Mesendoderm (in vitro differentiated cells): ENCODE results near the gene KRT5.

Experiments used
- DNase-seq: peaks from one replicate; pipeline ENCODE4 v3.0.0; 2013
- H2AK5ac ChIP-seq: 2 replicates; pipeline ENCODE4 v1.6.1; 2013; ENCODE audit warnings: low read length, inconsistent platforms
- H2BK120ac ChIP-seq: 2 replicates; pipeline ENCODE4 v1.6.1; 2013; ENCODE audit warnings: low read depth, mild to moderate bottlenecking, low read length, moderate library complexity, mixed read lengths
- H2BK15ac ChIP-seq: replicated peaks from 2 replicates; pipeline ENCODE4 v1.6.1; 2013; ENCODE audit warnings: low read depth, mild to moderate bottlenecking, moderate library complexity
- H2BK5ac ChIP-seq: 2 replicates; pipeline ENCODE4 v1.6.1; 2013; ENCODE audit warnings: low read length, inconsistent platforms
- H3K18ac ChIP-seq: 2 replicates; pipeline ENCODE4 v1.6.1; 2013; ENCODE audit warnings: mild to moderate bottlenecking, low read length, mixed read lengths
- H3K23ac ChIP-seq: one replicate; pipeline ENCODE4 v1.6.1; 2013; ENCODE audit warnings: low read length
- H3K27ac ChIP-seq: 2 replicates; pipeline ENCODE4 v1.5.1; 2013; ENCODE audit warnings: low read depth, mild to moderate bottlenecking, inconsistent platforms, low read length, moderate library complexity
- H3K27me3 ChIP-seq: 2 replicates; pipeline ENCODE4 v1.6.1; 2013; ENCODE audit warnings: low read length, control low read depth, mild to moderate bottlenecking, inconsistent platforms; ENCODE audit not compliant: insufficient read depth, poor library complexity
- H3K36me3 ChIP-seq: 2 replicates; pipeline ENCODE4 v1.6.1; 2013; ENCODE audit warnings: low read length, inconsistent platforms; ENCODE audit not compliant: control insufficient read depth, insufficient read depth
- H3K4ac ChIP-seq: one replicate; pipeline ENCODE4 v1.6.1; 2013; ENCODE audit warnings: low read depth, mild to moderate bottlenecking, low read length, moderate library complexity
- H3K4me1 ChIP-seq: 2 replicates; pipeline ENCODE4 v1.6.1; 2013; ENCODE audit warnings: low read depth, low read length, inconsistent platforms; ENCODE audit not compliant: control insufficient read depth
- H3K4me2 ChIP-seq: 2 replicates; pipeline ENCODE4 v1.6.1; 2013; ENCODE audit warnings: low read length
- H3K4me3 ChIP-seq: 2 replicates; pipeline ENCODE4 v1.5.1; 2013; ENCODE audit warnings: mild to moderate bottlenecking, low read length
- H3K56ac ChIP-seq: one replicate; pipeline ENCODE4 v1.6.1; 2013; ENCODE audit warnings: low read length
- H3K79me1 ChIP-seq: 2 replicates; pipeline ENCODE4 v1.6.1; 2013; ENCODE audit warnings: low read length, inconsistent platforms
- H3K79me2 ChIP-seq: 2 replicates; pipeline ENCODE4 v1.6.1; 2013; ENCODE audit warnings: mild to moderate bottlenecking, low read length; ENCODE audit not compliant: control insufficient read depth, insufficient read depth
- H3K9ac ChIP-seq: 2 replicates; pipeline ENCODE4 v1.6.1; 2013; ENCODE audit warnings: low read length, inconsistent platforms
- H4K5ac ChIP-seq: one replicate; pipeline ENCODE4 v1.6.1; 2013; ENCODE audit warnings: low read length
- H4K8ac ChIP-seq: one replicate; pipeline ENCODE4 v1.6.1; 2013; ENCODE audit warnings: low read depth, mild to moderate bottlenecking, control low read depth, low read length, moderate library complexity
- WGBS: extraction: QIAGEN DNeasy Blood & Tissue Kit; methylation state at CpG from one replicate; pipeline ENCODE4 v1.1.7; 2013; ENCODE audit warnings: low lambda C conversion rate, missing lambda C conversion rate; ENCODE audit not compliant: insufficient coverage; ENCODE audit errors: extremely low coverage; 5-methylcytosine and 5-hydroxymethylcytosine counted together

Gene KRT5

GRCh38 chr12:52525661-52526499 lies 5.7 kb upstream of the KRT5 start:
- no peak overlapping the region for H2AK5ac ChIP-seq
- H3K36me3 ChIP-seq, result no peaks in the 10 kb centered on the region
- WGBS, result no CpG with 5 or more reads among the region's 13 CpGs
- no peak overlapping the region for H2BK15ac ChIP-seq
- no peak overlapping the region for H2BK120ac ChIP-seq
- H3K27me3 ChIP-seq, result no peaks in the 10 kb centered on the region
- DNase-seq, result no peak
- no peak overlapping the region for H3K18ac ChIP-seq
- no peak overlapping the region for H3K4me3 ChIP-seq
- H4K8ac ChIP-seq, result no peak overlapping the region
- H2BK5ac ChIP-seq, result no peak overlapping the region
- H3K4me1 ChIP-seq, result no peaks in the 10 kb centered on the region
- no peak overlapping the region for H3K4ac ChIP-seq
- H4K5ac ChIP-seq, result no peak overlapping the region
- H3K4me2 ChIP-seq, result no peak overlapping the region
- H3K56ac ChIP-seq, result no peak overlapping the region
- H3K79me1 ChIP-seq, result no peaks in the 10 kb centered on the region
- no peak overlapping the region for H3K27ac ChIP-seq
- H3K23ac ChIP-seq, result no peak overlapping the region
- H3K79me2 ChIP-seq, result no peaks in the 10 kb centered on the region
- no peak overlapping the region for H3K9ac ChIP-seq

GRCh38 chr12:52524898-52525591 lies 4.9 kb upstream of the KRT5 start:
- H3K4ac ChIP-seq, result no peak overlapping the region
- no peak overlapping the region for H3K4me3 ChIP-seq
- no peak for DNase-seq
- WGBS, result no CpG with 5 or more reads among the region's 5 CpGs
- H4K5ac ChIP-seq, result no peak overlapping the region
- no peak overlapping the region for H3K27ac ChIP-seq
- no peak overlapping the region for H2BK120ac ChIP-seq
- H3K18ac ChIP-seq, result no peak overlapping the region
- H4K8ac ChIP-seq, result no peak overlapping the region
- no peak overlapping the region for H2BK15ac ChIP-seq
- no peaks in the 10 kb centered on the region for H3K4me1 ChIP-seq
- no peaks in the 10 kb centered on the region for H3K79me2 ChIP-seq
- no peaks in the 10 kb centered on the region for H3K79me1 ChIP-seq
- no peak overlapping the region for H2BK5ac ChIP-seq
- no peaks in the 10 kb centered on the region for H3K36me3 ChIP-seq
- H3K23ac ChIP-seq, result no peak overlapping the region
- H2AK5ac ChIP-seq, result no peak overlapping the region
- no peak overlapping the region for H3K4me2 ChIP-seq
- H3K9ac ChIP-seq, result no peak overlapping the region
- no peaks in the 10 kb centered on the region for H3K27me3 ChIP-seq
- H3K56ac ChIP-seq, result no peak overlapping the region

GRCh38 chr12:52524241-52524897 lies 4.2 kb upstream of the KRT5 start:
- no peak overlapping the region for H2BK5ac ChIP-seq
- no CpG with 5 or more reads among the region's 6 CpGs for WGBS
- no peak overlapping the region for H2BK120ac ChIP-seq
- no peaks in the 10 kb centered on the region for H3K27me3 ChIP-seq
- DNase-seq, result no peak
- H2AK5ac ChIP-seq, result no peak overlapping the region
- H3K4me2 ChIP-seq, result no peak overlapping the region
- no peak overlapping the region for H3K23ac ChIP-seq
- no peaks in the 10 kb centered on the region for H3K79me2 ChIP-seq
- no peak overlapping the region for H3K4ac ChIP-seq
- H3K18ac ChIP-seq, result no peak overlapping the region
- H3K27ac ChIP-seq, result no peak overlapping the region
- no peaks in the 10 kb centered on the region for H3K4me1 ChIP-seq
- H2BK15ac ChIP-seq, result no peak overlapping the region
- H4K5ac ChIP-seq, result no peak overlapping the region
- H3K9ac ChIP-seq, result no peak overlapping the region
- no peak overlapping the region for H3K56ac ChIP-seq
- H3K36me3 ChIP-seq, result no peaks in the 10 kb centered on the region
- H4K8ac ChIP-seq, result no peak overlapping the region
- H3K79me1 ChIP-seq, result no peaks in the 10 kb centered on the region
- H3K4me3 ChIP-seq, result no peak overlapping the region

- Histone ChIP-seq H3K79me1 (no peaks in the 10 kb centered on the region), H3K27me3 (no peaks in the 10 kb centered on the region), H3K27ac (no peak overlapping the region), H3K4me1 (no peaks in the 10 kb centered on the region), H3K36me3 (no peaks in the 10 kb centered on the region), H4K5ac (no peak overlapping the region), H2AK5ac (no peak overlapping the region), H3K4me3 (no peak overlapping the region), H3K9ac (no peak overlapping the region), H3K4me2 (no peak overlapping the region), H3K4ac (no peak overlapping the region), H3K56ac (no peak overlapping the region), H2BK120ac (no peak overlapping the region), H3K23ac (no peak overlapping the region), H4K8ac (no peak overlapping the region), H3K18ac (no peak overlapping the region), H2BK15ac (no peak overlapping the region), H3K79me2 (no peaks in the 10 kb centered on the region), H2BK5ac (no peak overlapping the region)
- no CpG with 5 or more reads among the region's 4 CpGs for WGBS
- no peak for DNase-seq
These were observed 3.6 kb upstream of the KRT5 start for GRCh38 chr12:52523824-52524223.

GRCh38 chr12:52522346-52523011 lies 2.3 kb upstream of the KRT5 start:
- Histone ChIP-seq H3K23ac (no peak overlapping the region), H3K56ac (no peak overlapping the region), H2BK120ac (no peak overlapping the region), H3K4me2 (no peak overlapping the region), H2BK15ac (no peak overlapping the region), H3K79me2 (no peaks in the 10 kb centered on the region), H3K4ac (no peak overlapping the region), H3K4me3 (no peak overlapping the region), H3K9ac (no peak overlapping the region), H3K27ac (no peak overlapping the region), H2BK5ac (no peak overlapping the region), H4K5ac (no peak overlapping the region), H3K36me3 (no peaks in the 10 kb centered on the region), H3K18ac (no peak overlapping the region), H2AK5ac (no peak overlapping the region), H3K4me1 (no peaks in the 10 kb centered on the region), H3K27me3 (no peaks in the 10 kb centered on the region), H3K79me1 (no peaks in the 10 kb centered on the region), H4K8ac (no peak overlapping the region)
- no peak for DNase-seq
- no CpG with 5 or more reads among the region's 10 CpGs for WGBS
